SK-N-SH (cell line): ENCODE results near the gene ETFA. TPM values are rescaled to one million over a fixed set of nuclear protein-coding genes. Genes with fewer than 3 reads are reported as not detected.

Source experiments
- CTCF ChIA-PET: fragments of 300-600, 350-600 bp; formaldehyde crosslinking; extraction: SDS; loops from one replicate; lab custom pipeline; 2021; lab: Yijun Ruan, JAX
- POLR2A ChIA-PET: fragments of 350-600 bp; sonication (Branson Sonifier 250); formaldehyde crosslinking; extraction: SDS; loops from one replicate; lab custom pipeline; 2020; ENCODE audit warnings: antibody characterized with exemption, inconsistent platforms; lab: Yijun Ruan, JAX
- DNase-seq: peaks from one replicate; pipeline ENCODE4 v3.0.0; 2012
- H2AFZ ChIP-seq: fragments of 200-600 bp; sonication (generic); 2 replicates; pipeline ENCODE4 v1.8.1; 2016; ENCODE audit warnings: antibody characterized with exemption, mild to moderate bottlenecking, low read depth
- H3F3A ChIP-seq: fragments of 200-600 bp; sonication (generic); replicated peaks from 2 replicates; pipeline ENCODE3; 2016; ENCODE audit warnings: antibody characterized with exemption, mild to moderate bottlenecking; ENCODE audit not compliant: insufficient read depth
- H3K27ac ChIP-seq, 2 experiments: fragments of 200-500 bp in 1 of 2; fragments of 200-600 bp in 1 of 2; sonication (Bioruptor generic) in 1 of 2; sonication (generic), shearing (Covaris generic) in 1 of 2; 2 replicates each; pipeline versions ENCODE4 v1.5.1 to v1.6.1; 2014 to 2016; ENCODE audit warnings: low read depth in 2 of 2, inconsistent platforms in 1 of 2, low read length in 1 of 2, mild to moderate bottlenecking in 1 of 2, mixed read lengths in 1 of 2
- H3K27me3 ChIP-seq: fragments of 200-600 bp; sonication (generic), shearing (Covaris generic); 2 replicates; pipeline ENCODE4 v1.6.1; 2016; ENCODE audit warnings: mixed run types; ENCODE audit not compliant: insufficient read depth
- H3K36me3 ChIP-seq, 2 experiments: fragments of 200-500 bp in 1 of 2; fragments of 200-600 bp in 1 of 2; sonication (Bioruptor generic) in 1 of 2; sonication (generic) in 1 of 2; replicated peaks in 1 of 2; 2 replicates each; pipeline versions ENCODE3 to v1.5.1; 2014 to 2016; ENCODE audit warnings: low read length in 1 of 2, mild to moderate bottlenecking in 1 of 2; ENCODE audit not compliant: insufficient read depth in 2 of 2, control insufficient read depth in 1 of 2
- H3K4me1 ChIP-seq, 2 experiments: fragments of 200-500 bp in 1 of 2; fragments of 200-600 bp in 1 of 2; sonication (Bioruptor generic) in 1 of 2; sonication (generic), shearing (Covaris generic) in 1 of 2; 2 replicates each; pipeline versions ENCODE4 v1.5.1 to v1.6.1; 2014 to 2016; ENCODE audit warnings: low read depth in 1 of 2, low read length in 1 of 2, mixed run types in 1 of 2; ENCODE audit not compliant: insufficient read depth in 2 of 2, control insufficient read depth in 1 of 2
- H3K4me2 ChIP-seq: fragments of 200-600 bp; sonication (generic), shearing (Covaris generic); 2 replicates; pipeline ENCODE4 v1.6.1; 2017; ENCODE audit warnings: mixed run types
- H3K4me3 ChIP-seq, 2 experiments: fragments of 200-500 bp in 1 of 2; fragments of 200-600 bp in 1 of 2; sonication (Bioruptor generic) in 1 of 2; sonication (generic), shearing (Covaris generic) in 1 of 2; 2 replicates each; pipeline versions ENCODE4 v1.5.1 to v1.8.1; 2014 to 2016; ENCODE audit warnings: low read depth in 2 of 2, inconsistent platforms in 1 of 2, low read length in 1 of 2, mild to moderate bottlenecking in 1 of 2, mixed read lengths in 1 of 2, moderate library complexity in 1 of 2
- H3K79me2 ChIP-seq: fragments of 200-600 bp; sonication (generic); 2 replicates; pipeline ENCODE4 v1.8.1; 2017; ENCODE audit warnings: mild to moderate bottlenecking; ENCODE audit not compliant: insufficient read depth
- H3K9ac ChIP-seq: fragments of 200-600 bp; sonication (generic); 2 replicates; pipeline ENCODE4 v1.6.1; 2017; ENCODE audit warnings: mixed run types
- H3K9me2 ChIP-seq: fragments of 200-600 bp; sonication (generic); 2 replicates; pipeline ENCODE4 v1.6.1; 2017; ENCODE audit warnings: mixed run types
- H3K9me3 ChIP-seq: fragments of 200-600 bp; sonication (generic); 2 replicates; pipeline ENCODE4 v1.6.1; 2017; ENCODE audit warnings: mixed run types, mild to moderate bottlenecking, moderate library complexity
- H4K20me1 ChIP-seq: fragments of 200-600 bp; sonication (generic); 2 replicates; pipeline ENCODE4 v1.6.1; 2017; ENCODE audit warnings: mild to moderate bottlenecking, mixed run types; ENCODE audit not compliant: insufficient read depth
- ELF1 ChIP-seq: IDR thresholded peaks from 2 replicates; pipeline ENCODE4 v1.4.0; 2012
- EP300 ChIP-seq, 2 experiments: IDR thresholded peaks; 2 replicates each; pipeline versions ENCODE4 v1.4.0 to v1.6.1; 2012; ENCODE audit warnings: borderline replicate concordance in 1 of 2, low read depth in 1 of 2, low read length in 1 of 2
- FOSL2 ChIP-seq: IDR thresholded peaks from 2 replicates; pipeline ENCODE4 v1.4.0; 2012; ENCODE audit warnings: low read depth, mild to moderate bottlenecking, moderate library complexity, borderline replicate concordance
- FOXJ3 ChIP-seq: sonication (generic); formaldehyde crosslinking; IDR thresholded peaks from 2 replicates; pipeline ENCODE4 v1.5.1; 2020; ENCODE audit warnings: mild to moderate bottlenecking, missing genetic modification reagents
- FOXM1 ChIP-seq: IDR thresholded peaks from 2 replicates; pipeline ENCODE4 v1.4.0; 2012; ENCODE audit warnings: low read depth, mild to moderate bottlenecking
- GATA2 ChIP-seq: sonication (generic); formaldehyde crosslinking; IDR thresholded peaks from 2 replicates; pipeline ENCODE4 v1.5.0; 2020; ENCODE audit warnings: mild to moderate bottlenecking, missing genetic modification reagents
- MXI1 ChIP-seq: IDR thresholded peaks from 2 replicates; pipeline ENCODE4 v1.6.1; 2012; ENCODE audit warnings: mild to moderate bottlenecking, low read depth, low read length, improper control_type of control experiment
- RFX5 ChIP-seq: IDR thresholded peaks from 2 replicates; pipeline ENCODE4 v1.6.1; 2012; ENCODE audit warnings: mild to moderate bottlenecking, improper control_type of control experiment, low read length
- RXRA ChIP-seq: IDR thresholded peaks from 2 replicates; pipeline ENCODE4 v1.4.0; 2012; ENCODE audit warnings: low read depth, mild to moderate bottlenecking, borderline replicate concordance
- TCF12 ChIP-seq: IDR thresholded peaks from 2 replicates; pipeline ENCODE4 v1.4.0; 2012
- TEAD4 ChIP-seq: IDR thresholded peaks from 2 replicates; pipeline ENCODE4 v1.4.0; 2012; ENCODE audit warnings: mild to moderate bottlenecking, borderline replicate concordance; ENCODE audit not compliant: insufficient read depth
- YY1 ChIP-seq: IDR thresholded peaks from 2 replicates; pipeline ENCODE4 v1.4.0; 2012; ENCODE audit warnings: low read depth, mild to moderate bottlenecking
- WGBS: methylation state at CpG from one replicate; pipeline ENCODE4 v1.1.6; 2017; ENCODE audit warnings: low lambda C conversion rate; 5-methylcytosine and 5-hydroxymethylcytosine counted together
- polyA plus RNA-seq, 3 experiments: library from polyadenylated mRNA; depleted of rRNA; stranded (reverse); fragments of >200 nt; gene quantifications; 2 replicates each; pipeline ENCODE4 v1.2.3, GENCODE V29; 2012
- TF ChIP-seq, protein P1 (sequence below): IDR thresholded peaks from 2 replicates; pipeline ENCODE4 v1.4.0; 2012; ENCODE audit warnings: low read depth
- TF ChIP-seq, protein P2 (sequence below): fragments of 150-350 bp; IDR thresholded peaks from 2 replicates; pipeline ENCODE4 v1.6.1; 2016; ENCODE audit warnings: mild to moderate bottlenecking, low read depth, low read length
- TF ChIP-seq, protein P3 (sequence below): IDR thresholded peaks from 2 replicates; pipeline ENCODE4 v1.4.0; 2012; ENCODE audit warnings: low read depth, borderline replicate concordance
- TF ChIP-seq, protein P4 (sequence below): IDR thresholded peaks from 2 replicates; pipeline ENCODE4; 2012
- TF ChIP-seq, protein P5 (sequence below): IDR thresholded peaks from 2 replicates; pipeline ENCODE4 v1.4.0; 2012; ENCODE audit warnings: low read depth, borderline replicate concordance

Gene ETFA
- polyA plus RNA-seq, 1 of the 3 experiments (the other 2 are of a cell fraction): 122 TPM

DNA sequence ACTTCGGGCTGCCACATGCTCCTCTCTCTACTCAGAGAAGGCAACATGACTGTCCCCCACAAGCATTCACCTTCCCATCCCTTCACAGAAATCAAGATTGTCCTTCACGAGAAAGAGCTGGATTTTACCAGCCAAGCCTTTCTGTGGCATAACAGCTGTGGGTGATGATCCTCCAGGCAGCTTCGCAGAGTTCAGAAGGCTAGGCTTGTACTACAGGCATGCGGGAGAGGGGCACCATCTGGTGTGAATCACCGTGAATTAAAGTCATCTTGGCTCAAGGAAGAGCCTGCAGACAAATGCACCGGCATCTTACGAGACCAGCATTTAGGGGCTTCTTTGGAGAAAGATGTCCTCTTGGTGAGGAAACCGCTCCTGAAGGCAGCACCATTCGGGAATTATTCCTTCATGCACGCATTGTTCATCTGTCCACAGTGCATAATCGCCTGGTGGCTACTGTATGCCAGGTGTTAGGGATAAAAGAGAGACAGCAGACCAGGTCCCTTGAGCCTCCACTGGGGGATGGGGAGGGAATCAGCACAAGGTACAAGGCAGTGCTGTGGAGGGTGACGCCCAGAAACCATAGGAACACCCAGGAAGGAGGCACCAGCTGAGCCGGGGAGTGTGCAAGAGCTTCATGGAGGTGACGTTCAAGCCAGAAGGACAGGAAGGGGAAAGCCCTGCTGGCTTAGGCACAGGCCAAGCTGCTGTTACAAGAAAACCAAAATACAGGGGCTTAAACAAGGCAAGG lies 142.9 kb downstream of the ETFA start:
- Histone ChIP-seq H3K9me2 (no peaks in the 10 kb centered on the region), H3K4me3 (no peak overlapping the region), H3K36me3 (no peaks in the 10 kb centered on the region), H3K4me2 (no peak overlapping the region), H3K27ac (no peak overlapping the region), H3K27me3 (no peaks in the 10 kb centered on the region), H2AFZ (no peak overlapping the region), H4K20me1 (no peaks in the 10 kb centered on the region), H3K9ac (no peak overlapping the region), H3F3A (no peaks in the 10 kb centered on the region), H3K79me2 (no peaks in the 10 kb centered on the region)
- POLR2A ChIA-PET: no interaction called here
- CTCF ChIA-PET: interaction anchor here (1.6 to 3.8 kb wide), 3 partner anchors 17 to 22 kb away, joined by 5 to 19 read pairs (median 13); no protein-coding TSS in a partner anchor
- no peak for DNase-seq
- 86% methylated on average over 14 of the region's 14 CpGs for WGBS
- TF ChIP-seq ELF1: no peak
- no peak for TF ChIP-seq EP300 (IDR thresholded peaks at IDR 0.05; ENCODE audit: borderline replicate concordance in 1 of 2, low read depth in 1 of 2, low read length in 1 of 2)
- no peak for TF ChIP-seq FOSL2
- TF ChIP-seq FOXJ3 (CRISPR knock-in tag): no peak
- no peak for TF ChIP-seq TEAD4
- TF ChIP-seq, protein P1, sequence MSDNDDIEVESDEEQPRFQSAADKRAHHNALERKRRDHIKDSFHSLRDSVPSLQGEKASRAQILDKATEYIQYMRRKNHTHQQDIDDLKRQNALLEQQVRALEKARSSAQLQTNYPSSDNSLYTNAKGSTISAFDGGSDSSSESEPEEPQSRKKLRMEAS: no peak
- TF ChIP-seq MXI1: no peak
- TF ChIP-seq, protein P2, sequence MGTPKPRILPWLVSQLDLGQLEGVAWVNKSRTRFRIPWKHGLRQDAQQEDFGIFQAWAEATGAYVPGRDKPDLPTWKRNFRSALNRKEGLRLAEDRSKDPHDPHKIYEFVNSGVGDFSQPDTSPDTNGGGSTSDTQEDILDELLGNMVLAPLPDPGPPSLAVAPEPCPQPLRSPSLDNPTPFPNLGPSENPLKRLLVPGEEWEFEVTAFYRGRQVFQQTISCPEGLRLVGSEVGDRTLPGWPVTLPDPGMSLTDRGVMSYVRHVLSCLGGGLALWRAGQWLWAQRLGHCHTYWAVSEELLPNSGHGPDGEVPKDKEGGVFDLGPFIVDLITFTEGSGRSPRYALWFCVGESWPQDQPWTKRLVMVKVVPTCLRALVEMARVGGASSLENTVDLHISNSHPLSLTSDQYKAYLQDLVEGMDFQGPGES: no peak
- no peak for TF ChIP-seq YY1
- no peak for TF ChIP-seq RXRA
- TF ChIP-seq, protein P3, sequence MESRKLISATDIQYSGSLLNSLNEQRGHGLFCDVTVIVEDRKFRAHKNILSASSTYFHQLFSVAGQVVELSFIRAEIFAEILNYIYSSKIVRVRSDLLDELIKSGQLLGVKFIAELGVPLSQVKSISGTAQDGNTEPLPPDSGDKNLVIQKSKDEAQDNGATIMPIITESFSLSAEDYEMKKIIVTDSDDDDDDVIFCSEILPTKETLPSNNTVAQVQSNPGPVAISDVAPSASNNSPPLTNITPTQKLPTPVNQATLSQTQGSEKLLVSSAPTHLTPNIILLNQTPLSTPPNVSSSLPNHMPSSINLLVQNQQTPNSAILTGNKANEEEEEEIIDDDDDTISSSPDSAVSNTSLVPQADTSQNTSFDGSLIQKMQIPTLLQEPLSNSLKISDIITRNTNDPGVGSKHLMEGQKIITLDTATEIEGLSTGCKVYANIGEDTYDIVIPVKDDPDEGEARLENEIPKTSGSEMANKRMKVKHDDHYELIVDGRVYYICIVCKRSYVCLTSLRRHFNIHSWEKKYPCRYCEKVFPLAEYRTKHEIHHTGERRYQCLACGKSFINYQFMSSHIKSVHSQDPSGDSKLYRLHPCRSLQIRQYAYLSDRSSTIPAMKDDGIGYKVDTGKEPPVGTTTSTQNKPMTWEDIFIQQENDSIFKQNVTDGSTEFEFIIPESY: no peak
- no peak for TF ChIP-seq TCF12
- no peak for TF ChIP-seq RFX5
- TF ChIP-seq, protein P4, sequence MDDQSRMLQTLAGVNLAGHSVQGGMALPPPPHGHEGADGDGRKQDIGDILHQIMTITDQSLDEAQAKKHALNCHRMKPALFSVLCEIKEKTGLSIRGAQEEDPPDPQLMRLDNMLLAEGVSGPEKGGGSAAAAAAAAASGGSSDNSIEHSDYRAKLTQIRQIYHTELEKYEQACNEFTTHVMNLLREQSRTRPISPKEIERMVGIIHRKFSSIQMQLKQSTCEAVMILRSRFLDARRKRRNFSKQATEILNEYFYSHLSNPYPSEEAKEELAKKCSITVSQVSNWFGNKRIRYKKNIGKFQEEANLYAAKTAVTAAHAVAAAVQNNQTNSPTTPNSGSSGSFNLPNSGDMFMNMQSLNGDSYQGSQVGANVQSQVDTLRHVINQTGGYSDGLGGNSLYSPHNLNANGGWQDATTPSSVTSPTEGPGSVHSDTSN: no peak
- TF ChIP-seq FOXM1: no peak
- TF ChIP-seq, protein P5, sequence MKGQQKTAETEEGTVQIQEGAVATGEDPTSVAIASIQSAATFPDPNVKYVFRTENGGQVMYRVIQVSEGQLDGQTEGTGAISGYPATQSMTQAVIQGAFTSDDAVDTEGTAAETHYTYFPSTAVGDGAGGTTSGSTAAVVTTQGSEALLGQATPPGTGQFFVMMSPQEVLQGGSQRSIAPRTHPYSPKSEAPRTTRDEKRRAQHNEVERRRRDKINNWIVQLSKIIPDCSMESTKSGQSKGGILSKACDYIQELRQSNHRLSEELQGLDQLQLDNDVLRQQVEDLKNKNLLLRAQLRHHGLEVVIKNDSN: no peak
- no peak for TF ChIP-seq GATA2 (CRISPR knock-in tag)
- TF ChIP-seq, all 33 proteins: peak for 0
- Histone ChIP-seq H3K4me1 (peaks cover 0 to 3% of the 10 kb centered on the region in 2 experiments; a peak in 1 of 4 replicates), H3K9me3 (no peaks in the 10 kb centered on the region)
